Measurements from ENCODE around the gene POLQ.
"Not testable (repeated sequence)": the region's sequence is repeated elsewhere in the genome, so short reads cannot be mapped to it uniquely, and the experiment has no call there.

Gene POLQ

DNA sequence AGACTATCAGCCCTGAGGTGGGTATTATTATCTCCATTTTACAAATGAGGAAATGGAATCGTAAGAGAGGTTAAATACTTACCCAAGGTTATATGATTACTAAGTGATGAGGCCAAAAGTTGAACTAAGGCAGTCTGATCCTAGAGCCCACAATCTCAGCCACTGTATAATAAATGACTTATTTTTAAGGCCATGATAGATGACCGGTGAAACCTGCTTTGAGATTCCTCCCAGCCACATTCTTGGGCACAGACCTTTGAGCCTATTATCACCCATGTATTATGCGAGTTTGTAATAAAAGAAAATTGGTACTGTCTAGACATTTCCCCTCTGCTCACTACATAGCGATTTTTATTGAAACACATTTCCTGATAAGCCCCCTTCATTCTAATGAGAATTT, 37.4 kb downstream of the POLQ start:
- DNase-seq (ENCODE audit: low read depth): no peak

DNA sequence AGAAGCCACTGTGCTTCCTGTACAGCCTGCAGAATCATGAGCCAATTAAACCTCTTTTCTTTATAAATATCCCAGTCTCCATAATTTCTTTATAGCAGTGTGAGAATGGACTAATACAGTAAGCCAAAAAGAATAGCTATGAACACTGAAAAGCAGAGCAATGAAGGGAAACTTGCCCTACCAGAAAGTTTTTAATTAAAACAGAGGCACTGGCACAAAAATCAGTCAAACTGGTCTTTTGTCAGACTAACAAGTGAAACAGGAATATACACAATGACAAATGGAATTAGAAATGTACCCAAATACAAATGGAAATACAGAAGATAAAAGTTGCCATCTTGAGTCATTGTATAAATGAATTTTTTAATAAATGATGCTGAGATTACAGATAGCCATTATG, 40.5 kb downstream of the POLQ start:
- DNase-seq (ENCODE audit: low read depth): no peak

DNA sequence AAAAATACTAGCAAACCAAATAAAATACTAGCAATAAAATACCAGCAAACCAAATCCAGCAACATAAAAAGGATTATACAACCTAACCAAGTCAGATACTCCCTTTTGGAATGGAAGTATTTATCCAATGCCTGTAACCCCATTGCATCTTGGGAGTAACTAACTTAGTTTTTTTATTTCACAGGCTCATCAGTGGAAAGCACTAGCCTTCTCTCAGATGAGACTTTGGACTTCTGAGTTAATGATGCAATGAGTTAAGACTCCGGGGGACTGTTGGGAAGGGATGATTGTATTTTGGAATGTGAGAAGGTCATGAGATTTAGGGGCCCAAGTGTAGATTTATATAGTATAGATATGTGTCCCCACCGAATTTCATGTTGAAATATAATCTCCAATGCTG, 41.2 kb downstream of the POLQ start:
- DNase-seq (ENCODE audit: low read depth): no peak

DNA sequence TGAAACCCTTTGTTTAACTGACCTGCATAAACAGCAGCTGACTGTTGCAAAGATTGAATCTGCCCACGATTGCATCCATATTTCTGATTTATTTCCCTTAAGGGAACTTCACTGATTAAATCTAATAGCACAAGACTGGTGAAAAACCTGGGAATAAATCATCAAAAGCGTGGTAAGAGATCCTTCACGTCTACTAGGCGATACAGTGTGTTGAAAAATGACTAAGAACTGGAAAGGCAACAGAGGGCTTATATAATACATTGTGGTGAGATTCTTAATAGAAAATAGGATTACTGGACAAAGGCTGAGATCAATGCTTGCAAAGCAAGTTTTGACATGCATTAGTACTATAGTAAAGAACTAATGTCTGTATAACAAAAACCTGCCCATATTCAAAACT, 49.0 kb downstream of the POLQ start:
- no peak for DNase-seq (ENCODE audit: low read depth)

DNA sequence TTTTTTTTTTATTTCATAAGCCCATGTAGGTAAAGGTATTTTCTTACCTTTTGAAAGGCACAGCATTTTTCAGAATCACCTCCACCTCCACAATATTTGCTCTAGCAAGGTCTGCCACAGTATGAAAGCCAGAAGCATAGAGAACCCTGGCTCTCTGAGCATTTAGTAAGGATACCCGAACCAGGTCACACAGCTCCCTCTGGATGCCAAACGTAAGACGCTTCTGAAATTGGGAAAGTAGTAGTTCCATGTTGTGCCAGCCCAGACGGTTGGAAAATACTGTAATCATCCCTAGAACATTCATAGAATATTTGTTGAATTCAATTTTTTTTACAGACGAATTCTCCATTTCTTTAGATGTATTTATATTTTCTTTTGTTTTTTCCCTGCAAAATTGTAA, 52.4 kb downstream of the POLQ start:
- no peak for DNase-seq (ENCODE audit: low read depth)

DNA sequence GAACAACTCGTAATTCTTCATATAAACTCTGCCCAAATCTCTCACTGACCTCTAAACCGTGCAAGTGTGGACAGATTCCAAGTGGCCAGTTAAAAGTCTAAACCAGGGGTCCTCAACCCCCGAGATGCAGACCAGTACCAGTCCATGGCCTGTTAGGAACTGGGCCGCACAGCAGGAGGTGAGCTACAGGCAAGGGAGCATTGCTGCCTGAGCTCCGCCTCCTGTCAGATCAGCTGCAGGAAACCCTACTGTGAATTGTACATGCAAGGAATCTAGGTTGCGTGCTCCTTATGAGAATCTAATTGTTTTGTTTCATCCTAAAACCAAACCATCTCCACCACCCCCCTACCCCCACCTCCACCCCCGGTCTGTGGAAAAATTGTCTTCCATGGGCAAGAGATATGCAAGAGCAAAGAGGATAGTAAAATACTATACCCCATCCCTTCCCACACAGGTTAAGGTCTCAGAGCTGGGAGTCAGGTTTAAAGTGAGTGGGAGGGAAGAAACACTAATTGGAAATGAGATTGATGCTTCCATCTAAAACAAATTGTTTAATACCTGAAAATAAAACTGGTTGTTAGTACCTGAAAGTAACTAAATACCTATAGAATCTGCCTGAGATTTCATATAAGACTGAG, 54.0 kb downstream of the POLQ start:
- DNase-seq (ENCODE audit: low read depth): no peak

DNA sequence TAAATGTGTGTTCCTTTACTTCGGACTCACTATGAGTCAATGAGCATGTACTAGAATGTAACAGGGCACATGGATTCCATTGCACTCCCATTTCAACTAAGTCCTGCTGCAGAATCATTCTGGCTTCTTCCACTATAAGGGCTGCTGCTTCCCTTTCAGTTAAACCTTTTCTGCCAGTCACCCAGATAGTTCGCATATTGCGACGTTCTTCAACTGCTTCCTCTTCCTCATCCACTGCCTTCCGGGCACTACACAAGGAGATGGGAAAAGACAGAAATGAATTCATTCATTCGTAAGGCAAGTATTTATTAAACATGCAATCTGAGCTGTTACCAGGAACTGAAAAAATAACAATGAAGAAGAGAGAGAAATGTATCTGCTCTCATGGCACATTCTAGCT, 55.6 kb downstream of the POLQ start:
- DNase-seq (ENCODE audit: low read depth): no peak

DNA sequence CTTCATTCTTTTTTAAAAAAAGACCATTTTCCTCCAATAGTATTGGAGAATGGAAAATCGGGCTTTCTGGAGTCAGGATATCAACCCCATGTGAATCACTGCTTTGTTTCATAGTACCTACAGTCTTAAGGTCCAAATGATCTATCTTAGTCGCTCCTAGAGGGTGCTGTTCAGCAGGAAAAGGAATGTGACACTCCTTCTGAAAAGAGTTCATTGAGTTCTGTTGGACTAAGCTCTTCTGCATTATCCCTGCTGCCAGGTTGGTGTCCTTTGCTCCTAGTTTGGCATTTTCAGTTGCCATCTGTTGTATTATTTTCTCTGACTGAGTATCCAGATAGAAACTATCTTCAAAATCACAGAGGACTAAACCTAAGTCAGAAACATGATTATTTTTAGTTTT, 57.2 kb downstream of the POLQ start:
- DNase-seq (ENCODE audit: low read depth): no peak

DNA sequence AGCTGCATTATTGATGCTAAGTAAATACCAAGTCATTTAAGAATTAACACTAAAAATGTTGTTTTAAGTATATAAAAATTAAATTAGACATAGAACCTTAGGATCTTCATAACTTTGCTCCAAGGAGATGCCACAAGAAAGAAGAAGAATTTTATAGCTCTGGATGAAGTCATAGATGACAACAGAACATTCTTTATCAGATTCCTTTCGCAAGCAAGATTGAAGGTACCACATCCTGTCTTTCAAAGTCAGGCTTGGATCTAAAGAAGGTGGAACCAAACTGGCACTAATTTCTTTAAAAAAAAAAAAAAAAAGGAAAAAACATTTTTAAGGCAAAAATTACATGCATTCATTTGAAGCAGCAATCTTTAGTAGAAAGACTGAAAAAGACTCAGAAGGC, 62.5 kb downstream of the POLQ start:
- no peak for DNase-seq (ENCODE audit: low read depth)

DNA sequence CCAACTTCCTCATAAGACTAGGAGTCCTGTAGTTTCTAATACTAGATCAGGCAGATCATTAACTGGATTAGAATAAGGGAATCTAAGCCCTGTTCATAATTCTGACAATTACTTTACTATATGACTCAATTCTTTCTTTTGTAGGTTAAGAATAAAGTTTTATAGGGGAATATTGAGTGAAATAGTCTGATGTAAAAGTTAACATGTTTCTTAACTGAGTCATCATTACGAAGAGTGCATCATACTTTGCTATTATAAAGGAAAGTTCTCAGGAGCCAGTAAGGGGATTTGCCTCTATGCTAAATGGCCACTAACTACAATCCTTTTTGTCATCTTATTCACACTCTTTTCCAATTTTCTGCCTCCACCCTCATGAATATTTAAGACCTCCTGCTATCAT, 63.1 kb downstream of the POLQ start:
- DNase-seq (ENCODE audit: low read depth): no peak

DNA sequence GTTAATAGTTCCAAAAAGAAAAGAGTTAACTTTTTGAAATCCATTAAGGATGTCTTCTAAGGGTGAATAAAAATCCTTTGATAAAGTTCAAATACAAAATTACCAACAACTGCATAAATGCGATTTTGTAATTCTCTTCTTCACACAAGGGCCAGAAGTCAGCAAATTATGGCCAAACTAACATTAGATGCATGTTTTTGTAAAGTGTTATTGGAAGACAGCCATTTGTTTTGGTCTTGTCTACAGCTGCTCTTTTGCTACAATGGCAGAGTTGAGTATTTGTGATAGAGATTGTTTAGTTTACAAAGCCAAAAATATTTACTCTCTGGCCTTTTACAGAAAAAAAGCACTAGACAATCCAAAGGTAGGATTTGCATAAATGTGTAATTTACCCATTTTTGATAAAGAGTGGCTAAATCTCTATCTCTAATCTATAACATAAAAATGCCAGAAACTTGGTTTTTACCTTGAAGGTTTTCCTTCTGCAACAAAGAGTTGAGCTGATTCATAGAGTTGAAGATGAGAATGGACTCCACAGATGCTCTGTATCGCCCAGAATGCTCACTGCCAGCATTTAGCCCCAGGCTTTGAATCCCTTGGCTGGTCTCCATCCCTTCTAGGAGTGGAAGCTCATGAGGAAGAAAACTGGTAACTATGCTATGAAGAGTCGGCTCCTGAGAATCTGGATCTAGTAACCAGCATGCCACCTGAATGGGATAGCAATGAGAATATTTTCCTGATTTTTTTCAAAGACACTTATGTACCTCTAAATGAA, 64.5 kb downstream of the POLQ start:
- no peak for DNase-seq (ENCODE audit: low read depth)

DNA sequence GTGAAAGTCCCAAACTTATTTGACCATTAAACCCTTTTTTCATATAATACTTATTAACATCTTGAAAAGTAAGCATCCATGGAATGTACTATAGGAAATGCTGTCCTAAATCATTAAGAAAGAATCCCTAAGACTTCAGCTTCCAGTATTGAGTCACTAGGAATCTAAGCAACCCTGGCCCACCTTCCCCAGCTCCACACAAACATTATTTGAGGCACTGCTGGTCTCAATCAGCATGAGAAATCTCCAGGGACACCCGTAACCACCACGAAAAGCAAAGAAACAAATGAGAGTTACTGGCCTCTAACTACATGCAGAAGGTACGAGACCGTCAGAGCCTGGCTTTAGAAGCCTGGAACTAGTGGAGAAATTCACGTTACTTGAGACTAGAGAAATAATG, 68.2 kb downstream of the POLQ start:
- no peak for DNase-seq (ENCODE audit: low read depth)

DNA sequence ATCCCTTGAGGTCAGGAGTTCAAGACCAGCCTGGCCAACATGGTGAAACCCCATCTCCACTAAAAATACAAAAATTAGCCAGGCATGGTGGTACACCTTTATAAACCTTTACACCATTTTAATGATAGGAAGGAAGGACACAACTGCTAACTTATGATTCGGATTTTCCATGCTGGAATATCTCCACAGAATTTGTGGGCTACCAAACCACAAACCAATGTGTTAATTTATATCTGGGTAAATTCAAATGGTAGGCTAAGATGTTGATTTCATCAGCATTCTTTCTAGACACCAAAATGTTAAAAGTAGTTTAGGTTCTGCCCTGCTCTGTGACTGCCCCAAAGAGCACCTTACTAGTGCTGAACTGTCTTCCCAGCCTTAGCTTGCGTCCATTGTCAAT, 72.8 kb downstream of the POLQ start:
- DNase-seq (ENCODE audit: low read depth): no peak

DNA sequence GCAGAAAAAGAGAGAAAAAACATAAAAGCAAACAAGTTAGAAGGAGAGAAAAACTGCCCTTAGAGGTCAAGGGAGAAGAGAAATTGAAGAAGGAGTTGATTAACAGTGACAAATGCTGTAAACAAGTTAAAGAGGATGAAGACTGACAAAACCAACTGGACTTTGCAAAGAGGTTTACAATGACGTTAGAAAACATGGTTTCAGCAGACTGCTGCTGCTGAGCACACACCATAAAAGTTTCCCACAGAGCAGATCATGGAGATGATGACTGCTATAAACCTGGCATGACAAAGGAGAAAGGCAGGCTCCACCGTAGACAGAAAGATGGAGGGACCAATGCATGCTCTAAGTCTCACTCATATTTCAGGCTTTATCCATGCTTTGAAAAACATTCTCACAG, 78.7 kb downstream of the POLQ start:
- no peak for DNase-seq (ENCODE audit: low read depth)

DNA sequence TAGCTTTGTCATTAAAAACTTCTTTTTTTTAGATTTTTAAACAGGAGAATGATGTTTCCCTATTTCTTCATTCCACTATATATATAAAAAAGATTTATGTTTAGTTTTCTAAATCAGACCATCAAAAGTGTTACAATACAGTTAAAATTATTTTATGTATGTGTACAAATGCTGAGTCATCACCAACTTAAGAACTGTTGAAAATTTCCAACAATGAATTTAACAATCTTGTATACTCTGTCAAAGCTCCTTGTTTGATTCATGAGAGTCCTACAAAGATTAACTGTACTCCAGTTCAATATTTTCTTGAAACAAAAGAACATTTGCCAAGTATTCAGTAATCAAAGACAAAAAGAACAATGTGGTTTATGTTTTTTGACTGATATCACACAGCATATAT, 82.0 kb downstream of the POLQ start:
- DNase-seq (ENCODE audit: low read depth): no peak

DNA sequence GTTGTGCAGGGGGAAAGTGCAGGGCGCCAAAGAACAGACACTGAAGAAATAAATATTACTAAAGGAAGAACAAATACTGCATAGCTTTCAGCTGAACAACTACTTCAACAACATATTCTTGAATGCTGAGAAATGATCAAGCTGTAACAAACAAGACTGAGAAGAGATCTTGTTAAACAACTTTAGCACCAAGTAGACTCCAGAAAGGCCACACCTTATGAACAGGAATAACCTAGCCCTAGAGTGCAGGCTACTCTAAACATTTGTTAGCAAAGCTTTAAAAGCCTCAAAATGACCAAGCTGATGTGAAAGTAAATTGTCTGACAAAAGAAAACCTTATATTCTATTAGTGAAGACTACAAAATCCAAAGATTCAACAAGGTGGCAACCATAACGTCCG, 83.2 kb downstream of the POLQ start:
- no peak for DNase-seq (ENCODE audit: low read depth)

DNA sequence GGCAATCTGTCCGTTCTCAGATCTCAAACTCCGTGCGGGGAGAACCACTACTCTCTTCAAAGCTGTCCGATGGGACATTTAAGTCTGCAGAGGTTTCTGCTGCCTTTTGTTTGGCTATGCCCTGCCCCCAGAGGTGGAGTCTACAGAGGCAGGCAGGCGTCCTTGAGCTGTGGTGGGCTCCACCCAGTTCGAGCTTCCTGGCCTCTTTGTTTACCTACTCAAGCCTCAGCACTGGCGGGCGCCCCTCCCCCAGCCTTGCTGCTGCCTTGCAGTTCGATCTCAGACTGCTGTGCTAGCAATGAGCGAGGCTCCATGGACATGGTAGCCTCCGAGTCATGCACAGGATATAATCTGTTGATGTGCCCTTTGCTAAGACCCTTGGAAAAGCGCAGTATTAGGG, 94.0 kb downstream of the POLQ start:
- DNase-seq (ENCODE audit: low read depth): not testable (repeated sequence)

DNA sequence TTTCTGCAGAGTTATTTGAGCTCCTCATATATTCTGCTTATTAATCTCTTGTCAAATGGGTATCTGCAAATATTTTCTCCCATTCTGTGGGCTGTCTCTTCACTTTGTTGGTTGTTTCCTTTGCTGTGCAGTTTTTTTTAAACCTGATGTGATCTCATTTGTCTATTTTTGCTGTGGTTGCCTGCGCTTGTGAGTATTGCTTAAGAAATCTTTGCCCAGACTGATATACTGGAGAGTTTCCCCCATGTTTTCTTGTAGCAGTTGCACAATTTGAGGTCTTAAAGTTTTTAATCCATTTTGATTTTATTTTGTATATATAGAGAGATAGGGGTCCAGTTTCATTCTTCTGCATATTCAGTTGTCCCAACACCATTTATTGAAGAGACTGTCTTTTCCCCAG, 102.3 kb downstream of the POLQ start:
- no peak for DNase-seq (ENCODE audit: low read depth)

DNA sequence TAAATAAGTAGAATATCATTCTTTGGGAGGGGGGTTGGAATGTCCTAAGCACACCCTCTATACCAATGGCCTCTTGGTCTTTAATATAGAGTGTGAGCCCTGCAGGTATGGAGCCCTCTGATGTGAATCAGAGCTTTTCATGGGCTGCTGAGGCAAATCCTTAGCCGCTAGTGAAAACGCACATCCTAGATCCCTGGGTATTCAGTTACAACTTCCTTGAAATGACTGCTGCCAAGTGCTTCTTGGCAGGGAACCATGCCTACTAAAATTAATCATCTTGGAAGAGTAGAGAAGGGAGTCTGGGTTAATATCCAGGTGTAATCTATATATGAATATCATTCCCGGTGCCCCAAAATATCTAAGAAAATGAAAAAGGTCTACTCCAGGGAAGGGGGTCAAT, 109.1 kb downstream of the POLQ start:
- no peak for DNase-seq (ENCODE audit: low read depth)

DNA sequence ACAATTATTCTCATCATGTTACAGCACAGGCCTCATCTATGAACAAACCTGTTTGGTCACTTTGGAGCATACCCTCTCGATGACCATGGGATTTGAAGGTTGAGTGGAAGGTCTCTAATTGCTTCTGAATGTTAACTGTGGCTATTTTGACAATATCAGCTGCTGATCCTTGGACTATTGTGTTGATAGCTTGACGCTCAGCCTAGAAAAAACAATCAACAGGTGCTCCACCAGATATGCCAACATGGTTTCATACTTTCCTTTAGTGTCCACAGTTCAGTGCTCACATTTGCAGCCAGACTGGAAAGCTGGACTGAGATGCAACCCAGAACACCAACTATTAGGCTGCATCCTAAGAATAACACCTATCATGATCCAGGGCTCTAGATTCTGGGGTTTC, 109.7 kb downstream of the POLQ start:
- no peak for DNase-seq (ENCODE audit: low read depth)

DNA sequence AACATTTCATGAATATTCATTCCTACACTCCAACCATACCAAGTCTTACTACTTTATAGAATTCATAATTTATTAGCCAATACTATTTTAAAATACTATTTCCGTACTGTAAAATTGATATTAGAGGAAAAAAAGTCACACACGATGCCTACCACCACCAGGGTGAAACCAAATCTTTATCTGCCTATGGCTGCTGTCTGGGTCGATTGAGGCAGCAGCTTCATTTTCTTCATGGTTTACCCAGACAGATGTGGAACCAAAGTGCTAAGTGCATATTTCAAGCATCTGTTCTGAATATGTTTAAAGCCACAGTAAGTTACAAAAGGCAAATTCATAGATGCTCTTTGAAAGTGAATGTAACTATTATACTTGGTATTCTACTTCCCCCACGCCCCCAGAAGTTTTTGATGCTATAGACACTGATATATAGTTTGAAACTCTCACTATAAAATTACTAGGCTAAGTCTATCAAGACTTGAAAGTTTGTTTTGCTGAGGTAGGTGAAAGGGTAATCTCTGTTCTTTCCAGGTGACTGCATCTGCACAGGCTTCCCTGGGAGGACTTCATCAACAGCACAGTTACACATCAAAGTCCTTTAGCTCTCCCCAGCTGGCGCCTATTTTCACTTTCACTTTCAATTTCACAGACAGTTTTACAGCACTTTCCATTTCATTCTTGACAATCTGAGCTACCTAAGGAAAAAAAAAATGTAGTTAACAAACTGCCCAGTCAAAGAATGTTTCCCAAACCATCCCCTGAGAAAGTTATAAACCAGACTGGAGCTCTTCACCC, 113.9 kb downstream of the POLQ start:
- no peak for DNase-seq (ENCODE audit: low read depth)

DNA sequence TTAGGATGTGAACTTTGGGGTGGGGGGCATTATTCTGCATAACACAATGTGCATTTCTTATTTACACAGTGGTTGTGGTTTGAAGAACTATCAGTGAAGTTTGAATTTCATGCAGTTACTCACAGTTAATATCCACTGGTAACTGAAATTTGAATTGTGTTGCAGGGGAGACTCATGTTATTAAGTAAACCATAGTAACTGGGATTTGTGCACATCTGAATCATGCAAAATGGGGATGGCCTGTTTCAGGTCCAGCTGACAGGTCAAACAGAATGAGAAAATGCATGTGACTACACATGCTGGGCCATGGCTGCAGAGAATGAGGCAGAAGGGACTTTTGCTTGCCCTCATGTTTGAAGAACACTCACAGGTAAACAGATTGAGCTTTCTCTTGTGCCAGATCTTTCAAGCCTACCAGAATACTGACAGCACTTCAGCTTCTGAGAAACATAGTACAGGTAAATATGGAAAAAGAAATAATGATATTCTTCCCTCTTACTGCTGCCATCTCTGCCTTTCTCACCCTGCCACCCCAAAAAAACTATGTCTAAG, 115.0 kb downstream of the POLQ start:
- no peak for DNase-seq (ENCODE audit: low read depth)

DNA sequence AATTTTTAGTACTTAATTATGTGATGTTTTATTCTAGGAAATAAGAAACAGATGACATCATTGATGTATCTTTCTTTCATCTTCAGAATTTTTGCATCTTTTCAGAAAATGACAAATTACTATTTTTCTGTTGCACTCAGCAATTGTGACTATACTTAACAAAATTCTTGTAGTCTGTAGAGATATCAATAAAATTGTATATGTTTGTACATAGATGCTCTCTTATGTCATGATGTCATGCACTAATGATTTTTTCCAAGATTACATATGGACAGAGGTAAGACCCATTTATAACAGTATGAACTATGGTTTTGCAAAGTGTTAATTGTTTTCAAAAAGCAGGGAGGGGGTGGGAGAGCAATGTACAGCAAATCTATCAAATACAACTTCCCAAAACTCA, 121.2 kb downstream of the POLQ start:
- no peak for DNase-seq (ENCODE audit: low read depth)

Measured in stimulated activated CD8-positive, alpha-beta memory T cell treated with anti-CD3 and anti-CD28 coated beads, Interleukin-7, amount 100 ng/mL, for 24 hours (primary cell).